ENCODE results near the gene C4orf46.

Gene C4orf46

GRCh38 chr4:158649111-158649680 is 22.5 kb downstream of the C4orf46 start:
- DNase-seq, result no peak

- DNase-seq, result no peak
Observed at GRCh38 chr4:158644760-158645159, 26.9 kb downstream of the C4orf46 start.

- DNase-seq, result no peak
Observed at GRCh38 chr4:158644356-158644755, 27.3 kb downstream of the C4orf46 start.

- DNase-seq, result no peak
Observed at GRCh38 chr4:158636619-158637018, 35.1 kb downstream of the C4orf46 start.

- DNase-seq, result no peak
Observed at GRCh38 chr4:158630893-158631292, 40.8 kb downstream of the C4orf46 start.

GRCh38 chr4:158625544-158625943 is 46.1 kb downstream of the C4orf46 start:
- DNase-seq, result no peak

- peak; percentile 61 for DNase-seq
Observed at GRCh38 chr4:158624889-158625478, 46.7 kb downstream of the C4orf46 start.

GRCh38 chr4:158622251-158622650 is 49.4 kb downstream of the C4orf46 start:
- no peak for DNase-seq

- no peak for DNase-seq
Observed at GRCh38 chr4:158621729-158622128, 50.0 kb downstream of the C4orf46 start.

- DNase-seq, result no peak
Observed at GRCh38 chr4:158617956-158618355, 53.7 kb downstream of the C4orf46 start.
